Suppressor macrophage treated with lipopolysaccharide for 1 hour (primary cell): ENCODE data around the gene NBEAL2.
"Not testable (repeated sequence)": the region's sequence is repeated elsewhere in the genome, so short reads cannot be mapped to it uniquely, and the experiment has no call there.

ENCODE experiments used
- DNase-seq, 3 donors: peaks; one replicate each; pipeline ENCODE4 v3.0.0-alpha.2; 2020 to 2022

Gene NBEAL2

DNA sequence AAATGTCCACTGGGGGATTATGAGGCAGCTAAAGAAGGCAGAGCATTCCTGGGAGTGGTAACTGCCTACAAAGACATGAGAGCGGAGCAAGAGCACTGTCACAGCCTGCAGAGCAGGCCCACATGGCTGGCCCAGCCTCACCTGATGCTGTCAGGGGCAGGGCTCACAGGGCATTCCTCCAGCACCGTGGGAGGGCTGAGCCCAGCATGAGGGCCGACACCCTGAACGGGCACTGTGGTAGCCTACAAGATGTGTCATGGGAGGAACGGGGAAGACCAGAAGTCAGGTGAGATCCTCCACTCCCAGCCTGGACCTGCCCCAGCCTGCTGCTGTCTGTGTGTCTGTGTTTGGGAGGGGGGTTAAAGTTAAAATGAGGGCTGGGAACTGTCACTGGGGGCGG, 33.0 kb upstream of the NBEAL2 start:
- no peak for DNase-seq

GRCh38 chr3:46946856-46947545, 32.5 kb upstream of the NBEAL2 start:
- DNase-seq: peak in 2 of 3 donors; percentile 20 to 34

GRCh38 chr3:46947546-46947901, 31.9 kb upstream of the NBEAL2 start:
- no peak for DNase-seq

DNA sequence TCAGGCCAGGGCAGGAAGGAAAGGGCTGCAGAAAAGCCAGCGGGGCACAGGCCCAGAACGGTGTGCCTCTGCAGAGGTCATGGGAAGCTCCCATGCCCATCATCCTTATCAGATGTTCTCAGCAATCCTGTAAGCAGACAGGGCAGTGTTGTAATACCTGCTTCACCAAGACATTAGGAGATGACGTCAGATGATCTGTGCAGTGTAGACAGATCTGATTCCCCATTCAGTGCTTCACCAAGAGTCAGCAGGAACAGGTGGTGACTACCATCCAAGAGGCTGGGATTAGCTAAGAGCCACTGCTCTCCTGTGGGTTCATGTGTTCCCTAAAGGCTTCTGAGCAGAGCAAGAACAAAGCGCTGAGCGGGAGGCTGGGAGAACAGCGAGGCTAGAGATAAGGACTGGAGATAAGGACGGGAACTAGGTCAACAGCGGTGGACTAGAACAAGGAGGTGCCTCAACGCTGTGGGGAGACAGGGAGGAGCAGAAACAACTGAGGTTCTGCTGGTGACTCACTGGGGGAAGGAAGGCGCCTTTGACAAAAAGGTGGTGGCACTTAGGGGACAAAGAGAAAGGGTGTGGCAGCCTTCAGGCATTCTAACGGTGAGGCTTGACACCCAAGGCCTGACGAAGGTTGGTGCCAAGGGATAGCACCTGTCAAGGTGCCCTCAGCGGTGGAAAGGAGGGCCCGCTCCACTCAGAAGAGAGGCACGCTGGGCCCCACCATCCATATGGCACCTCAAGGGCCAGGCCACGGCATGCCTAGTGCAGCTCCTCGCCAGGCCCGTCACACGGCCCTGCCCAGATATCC, 31.3 kb upstream of the NBEAL2 start:
- peak; percentile 76 to 84 (median 78) for DNase-seq

DNA sequence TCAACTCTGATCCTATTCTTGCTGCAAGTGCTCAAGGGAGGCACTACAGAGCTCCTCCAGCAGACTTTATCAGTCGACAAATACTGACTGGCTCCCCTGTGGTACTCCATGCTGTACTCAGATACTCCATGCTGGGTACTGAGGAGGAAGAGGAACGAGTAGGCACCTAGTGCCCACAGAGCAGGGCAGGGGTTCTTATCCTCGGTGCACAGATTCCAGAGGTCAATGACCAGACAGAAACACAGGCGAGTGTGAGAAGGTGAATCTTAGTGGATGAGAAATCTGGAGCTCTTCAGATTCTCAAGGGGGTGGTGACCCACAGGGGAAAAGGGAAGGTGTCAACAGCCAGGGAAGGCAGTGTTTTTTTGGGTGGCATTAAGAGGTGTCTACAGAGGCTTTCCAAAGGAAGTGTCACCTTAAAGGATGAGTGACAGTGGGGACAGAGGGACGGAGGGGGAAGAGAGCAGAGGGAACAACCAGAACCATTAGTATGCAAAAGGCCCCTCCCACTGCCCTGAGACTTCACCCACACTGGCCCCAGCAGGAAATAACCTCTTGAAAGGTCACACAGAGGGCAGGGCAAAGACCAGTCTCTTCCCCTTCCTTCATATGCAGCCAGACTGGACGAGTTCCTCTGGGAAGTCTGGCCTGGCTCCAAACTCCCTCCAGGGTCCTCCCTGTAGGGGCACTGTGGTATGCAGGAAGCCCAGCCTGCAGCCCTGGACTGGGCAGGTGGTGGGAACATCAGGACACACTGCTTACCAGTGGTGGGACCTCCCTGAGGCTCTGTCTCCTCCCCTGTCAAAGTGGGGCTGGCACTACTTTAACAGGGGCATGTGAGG, 30.4 kb upstream of the NBEAL2 start:
- peak; percentile 81 to 84 (median 82) for DNase-seq

- DNase-seq: no peak
Measured at GRCh38 chr3:46950177-46950576, 29.3 kb upstream of the NBEAL2 start.

- peak in 2 of 3 donors; percentile 58 to 60 for DNase-seq
Measured at GRCh38 chr3:46950650-46951241, 28.7 kb upstream of the NBEAL2 start.

DNA sequence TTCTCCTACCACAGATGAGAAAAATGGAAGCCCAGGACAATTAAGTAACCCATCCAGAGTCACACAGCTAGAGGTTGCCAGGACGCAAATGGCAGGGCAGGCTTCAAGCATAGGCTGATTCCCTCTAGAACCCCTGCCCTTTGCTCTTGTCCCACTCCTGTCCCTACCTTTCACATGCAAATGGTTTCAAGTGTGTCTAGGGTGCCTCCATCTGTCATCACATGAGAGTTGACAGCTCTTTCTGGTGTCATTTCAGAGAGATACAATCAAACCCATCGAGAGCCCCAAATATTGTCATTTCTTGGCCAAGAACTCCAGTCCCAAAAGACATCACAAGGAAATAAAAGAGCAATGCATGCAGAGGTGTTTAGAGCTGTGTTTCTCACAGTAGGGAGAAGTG, 26.7 kb upstream of the NBEAL2 start:
- no peak for DNase-seq

- peak; percentile 76 to 79 (median 77) for DNase-seq
Measured at GRCh38 chr3:46953234-46954010, 26.0 kb upstream of the NBEAL2 start.

DNA sequence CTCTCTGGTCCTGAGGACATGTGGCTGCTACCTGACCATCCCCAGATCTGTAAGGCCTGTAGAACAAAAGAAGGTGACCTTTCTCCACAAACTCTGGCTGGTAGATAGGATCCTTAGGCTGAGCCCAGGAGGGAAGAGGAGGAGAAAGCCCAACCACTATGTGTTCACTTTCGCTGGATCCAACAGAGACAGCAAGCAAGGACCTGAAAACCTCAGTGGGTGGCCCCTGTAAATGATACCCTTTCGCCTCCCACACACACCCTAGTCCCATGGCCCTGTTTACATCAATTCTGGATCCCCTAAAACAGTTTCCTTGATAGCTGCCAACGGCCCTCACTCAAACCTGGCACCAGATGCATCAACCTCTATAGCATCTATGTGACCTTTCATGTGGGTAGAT, 25.3 kb upstream of the NBEAL2 start:
- no peak for DNase-seq

DNA sequence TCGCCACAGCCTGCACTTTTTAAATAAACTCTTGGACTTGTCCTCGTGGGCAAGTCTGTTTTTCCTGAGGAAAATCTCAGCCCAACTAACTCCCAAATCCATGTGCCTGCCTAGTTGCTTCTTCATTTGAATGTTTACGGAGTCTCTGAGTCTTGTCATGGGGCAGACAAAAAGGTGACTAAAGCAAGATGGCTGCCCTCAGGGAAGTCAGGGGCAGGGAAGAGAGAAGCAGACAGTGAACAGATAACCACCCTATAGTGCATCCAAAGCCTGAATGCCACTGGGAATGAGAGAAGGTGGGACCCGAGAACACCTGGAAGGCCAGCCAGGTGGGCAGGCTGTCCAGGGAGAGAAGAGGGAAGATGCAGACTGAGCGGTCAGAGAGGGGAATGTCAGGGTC, 24.3 kb upstream of the NBEAL2 start:
- no peak for DNase-seq

DNA sequence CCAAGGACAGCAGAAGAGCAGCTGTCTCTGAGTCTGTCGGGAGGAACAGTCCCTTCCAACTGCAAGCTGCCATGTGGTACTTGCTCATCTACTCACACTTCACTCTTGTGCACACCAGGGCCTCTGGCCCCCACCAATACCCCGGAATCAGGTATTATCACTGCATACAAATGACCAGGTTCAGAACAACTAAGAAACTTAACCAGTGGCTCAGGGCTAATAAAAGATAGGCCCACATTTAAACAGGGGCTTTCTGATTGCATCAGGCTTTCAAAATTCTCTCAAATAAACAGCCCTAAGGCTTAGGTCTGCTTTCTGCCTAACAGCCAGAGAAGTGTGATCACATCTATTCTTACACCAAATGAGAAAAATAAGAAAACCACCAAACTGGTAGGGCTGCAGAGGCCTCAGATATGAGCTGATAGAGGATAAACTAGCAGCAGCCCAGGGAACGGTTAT, 23.6 kb upstream of the NBEAL2 start:
- DNase-seq: peak in 1 of 3 donors; percentile 36

DNA sequence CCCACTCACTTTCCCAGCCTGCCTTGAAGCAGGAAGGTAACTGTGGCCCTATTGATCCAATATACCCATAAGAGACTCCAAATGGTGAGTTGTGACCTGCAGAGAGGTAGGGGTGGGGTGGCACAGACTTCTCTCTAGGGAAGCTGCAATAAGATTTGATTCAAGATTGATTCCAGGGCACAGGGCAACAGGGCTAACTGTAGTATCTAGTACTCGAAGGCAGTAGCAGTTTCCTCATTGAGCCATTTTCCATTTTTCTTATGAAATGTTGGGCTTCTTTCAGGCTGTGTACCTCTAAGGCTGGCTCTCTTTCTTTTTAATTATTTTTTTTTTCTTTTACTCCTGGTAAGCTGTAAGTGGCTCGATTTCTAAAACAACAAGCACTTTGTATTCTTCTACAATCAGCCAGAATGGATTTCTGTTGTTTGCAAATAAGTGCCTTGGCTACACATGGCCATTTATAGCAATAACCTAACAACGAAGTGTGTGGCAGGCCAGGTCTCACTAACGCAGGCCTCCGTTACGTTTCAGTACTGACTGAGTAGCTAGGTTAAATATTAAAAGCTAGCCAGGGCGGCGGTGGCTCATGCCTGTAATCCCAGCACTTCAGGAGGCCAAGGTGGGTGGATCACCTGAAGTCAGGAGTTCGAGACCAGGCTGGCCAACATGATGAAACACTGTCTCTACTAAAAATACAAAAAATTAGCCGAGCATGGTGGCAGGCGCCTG, 22.2 kb upstream of the NBEAL2 start:
- no peak for DNase-seq

- DNase-seq: no peak
Measured at GRCh38 chr3:46958467-46959160, 20.9 kb upstream of the NBEAL2 start.

- DNase-seq: peak; percentile 59 to 67 (median 65)
Measured at GRCh38 chr3:46959161-46959511, 20.3 kb upstream of the NBEAL2 start.

DNA sequence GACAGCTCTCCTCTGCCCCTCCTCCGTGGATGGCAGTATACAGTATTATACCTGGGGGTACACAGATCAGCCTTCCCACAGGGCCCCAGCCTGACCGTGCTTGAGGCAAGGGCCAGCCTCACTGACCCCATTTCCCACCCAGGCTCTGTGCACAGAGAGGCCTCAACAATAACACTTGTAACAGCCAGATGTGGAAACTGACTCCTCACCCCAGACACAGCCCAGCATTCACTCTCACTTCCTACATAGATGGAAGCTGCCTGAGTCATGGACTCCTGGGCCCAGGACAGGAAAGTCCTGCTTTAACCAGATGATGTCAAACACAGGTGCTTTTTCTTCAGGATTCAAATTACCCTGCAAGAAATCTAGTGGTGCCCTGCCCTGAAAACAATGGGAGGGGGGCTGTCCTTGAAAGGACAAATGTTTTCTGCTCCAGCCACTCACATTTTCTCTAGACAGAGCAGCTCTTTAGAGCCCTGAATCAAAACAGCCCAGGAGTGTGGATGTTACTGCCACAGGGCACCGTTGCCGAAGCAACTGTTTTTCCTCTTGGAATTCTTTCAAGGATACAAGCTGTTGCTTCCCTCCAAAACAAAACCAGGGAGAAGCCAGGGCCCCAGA, 19.3 kb upstream of the NBEAL2 start:
- peak; percentile 79 to 81 (median 79) for DNase-seq

- no peak for DNase-seq
Measured at GRCh38 chr3:46960835-46961234, 18.6 kb upstream of the NBEAL2 start.

DNA sequence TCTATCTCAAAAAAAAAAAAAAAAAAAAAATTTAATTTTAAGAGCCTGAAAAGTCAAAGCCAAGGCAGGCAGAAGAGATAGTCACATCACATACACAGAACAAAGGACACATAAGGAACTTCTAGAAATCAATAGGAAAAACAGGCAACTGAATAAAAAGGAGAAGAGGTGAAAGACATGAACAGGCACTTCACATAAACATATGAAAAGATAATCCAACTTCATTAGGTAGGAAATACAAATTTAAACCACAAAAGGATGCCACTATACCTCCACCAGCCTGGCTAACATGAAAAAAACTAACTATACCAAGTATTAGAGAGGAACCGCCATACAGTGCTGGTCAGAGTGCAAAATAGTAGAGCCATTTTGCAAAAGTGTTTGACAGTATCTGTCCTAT, 17.0 kb upstream of the NBEAL2 start:
- DNase-seq: no peak

DNA sequence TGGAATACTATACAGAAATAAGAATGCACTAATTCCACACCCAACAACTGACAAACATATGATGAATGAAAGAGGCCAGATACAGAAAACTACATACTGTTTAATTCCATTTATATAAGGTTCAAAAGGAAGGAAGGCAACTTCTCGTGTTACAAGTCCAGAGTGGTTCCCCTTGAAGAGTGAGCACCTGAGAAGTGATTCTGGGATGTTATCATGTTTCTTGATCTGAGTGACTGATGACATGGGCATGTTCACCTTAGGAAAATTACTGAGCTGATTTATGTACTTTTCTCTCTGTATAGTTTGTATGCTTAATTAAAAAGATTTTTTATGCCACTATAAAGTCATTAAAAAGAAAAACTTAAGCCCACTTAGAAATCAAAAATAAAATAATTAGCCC, 16.5 kb upstream of the NBEAL2 start:
- DNase-seq: no peak

DNA sequence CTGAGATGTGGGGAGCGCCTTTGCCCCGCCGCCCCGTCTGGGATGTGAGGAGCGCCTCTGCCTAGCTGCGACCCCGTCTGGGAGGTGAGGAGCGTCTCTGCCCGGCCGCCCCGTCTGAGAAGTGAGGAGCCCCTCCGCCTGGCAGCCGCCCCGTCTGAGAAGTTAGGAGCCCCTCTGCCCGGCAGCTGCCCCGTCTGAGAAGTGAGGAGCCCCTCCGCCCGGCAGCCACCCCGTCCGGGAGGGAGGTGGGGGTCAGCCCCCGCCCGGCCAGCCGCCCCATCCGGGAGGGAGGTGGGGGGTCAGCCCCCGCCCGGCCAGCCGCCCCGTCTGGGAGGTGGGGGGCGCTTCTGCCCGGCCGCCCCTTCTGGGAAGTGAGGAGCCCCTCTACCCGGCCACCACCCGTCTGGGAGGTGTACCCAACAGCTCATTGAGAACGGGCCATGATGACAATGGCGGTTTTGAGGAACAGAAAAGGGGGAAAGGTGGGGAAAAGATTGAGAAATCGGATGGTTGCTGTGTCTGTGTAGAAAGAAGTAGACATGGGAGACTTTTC, 15.4 kb upstream of the NBEAL2 start:
- not testable (repeated sequence) for DNase-seq
